Aorta (tissue), 5 donors: ENCODE data around the gene CUX1. TPM values are rescaled to one million over a fixed set of nuclear protein-coding genes. Genes with fewer than 3 reads are reported as not detected.

Experiments used
- ATAC-seq: fragments of 200-7000 bp; cut with Tn5 transposase; one replicate; pipeline ENCODE4 v1.9.1; 2022; ENCODE audit warnings: moderate library complexity; ENCODE audit not compliant: low FRiP score
- DNase-seq, 2 donors: peaks; one replicate each; pipeline ENCODE4 v3.0.0-alpha.2; 2020
- H3K27ac ChIP-seq, 2 donors: one replicate each; pipeline ENCODE4 v1.5.1; 2013; ENCODE audit warnings: low read length in 2 of 2, mild to moderate bottlenecking in 2 of 2, moderate library complexity in 2 of 2, control low read depth in 1 of 2, inconsistent platforms in 1 of 2, low read depth in 1 of 2
- H3K27me3 ChIP-seq, 2 donors: one replicate each; pipeline ENCODE4 v1.6.1; 2013; ENCODE audit warnings: control low read depth in 1 of 2, low read length in 1 of 2, mild to moderate bottlenecking in 1 of 2, moderate library complexity in 1 of 2; ENCODE audit not compliant: insufficient read depth in 2 of 2, control insufficient read depth in 1 of 2
- H3K36me3 ChIP-seq, 2 donors: one replicate each; pipeline ENCODE4 v1.6.1; 2013; ENCODE audit warnings: control low read depth in 1 of 2, low read length in 1 of 2, mild to moderate bottlenecking in 1 of 2; ENCODE audit not compliant: insufficient read depth in 2 of 2, control insufficient read depth in 1 of 2
- H3K4me1 ChIP-seq, 2 donors: one replicate each; pipeline ENCODE4 v1.6.1; 2013; ENCODE audit warnings: low read length in 2 of 2, control low read depth in 1 of 2, mild to moderate bottlenecking in 1 of 2, moderate library complexity in 1 of 2; ENCODE audit not compliant: insufficient read depth in 2 of 2, control insufficient read depth in 1 of 2
- H3K4me3 ChIP-seq, 2 donors: one replicate each; pipeline ENCODE4 v1.5.1; 2013; ENCODE audit warnings: low read length in 2 of 2, control low read depth in 1 of 2, mild to moderate bottlenecking in 1 of 2
- H3K9me3 ChIP-seq: one replicate; pipeline ENCODE4 v1.6.1; 2013; ENCODE audit warnings: mild to moderate bottlenecking, low read length; ENCODE audit not compliant: control insufficient read depth
- WGBS, 2 donors: extraction: QIAGEN DNeasy Blood & Tissue Kit; methylation state at CpG; one replicate each; pipeline ENCODE4 v1.1.7; 2013; 5-methylcytosine and 5-hydroxymethylcytosine counted together
- intact Hi-C, 2 donors: fragments of 100-400 bp; cut with DNase I; formaldehyde crosslinking; loops; one replicate each; pipeline versions ENCODE4 v1.14.2 to v1.15.0; 2022
- polyA plus RNA-seq, 2 donors: library from polyadenylated mRNA; stranded (reverse); fragments of 200-250 nt; gene quantifications; one replicate each; pipeline ENCODE4 v1.2.3, GENCODE V29; 2013
- total RNA-seq, 2 donors: library from RNA; stranded (reverse); fragmentation: NEBNext Ultra II Directional; extraction: Animal tissue kit (Norgen Biotek cat#: 25700); gene quantifications; one replicate each; pipeline ENCODE4 v1.2.1, GENCODE V29; 2021
- donor health status: healthy with polysubstance abuse.
- donor health status: Bipolar disorder and iron deficiency.
- donor health status: DM: no; HTN: no; CAD: no.
- donor health status: DM: no; HTN: no; CAD: no.
- donor health status: DM: yes; HTN: yes; CAD: no.

CUX1 gene
- total and polyA plus RNA-seq, 4 donors = 51.6 to 159 (median 94.1) TPM

DNA sequence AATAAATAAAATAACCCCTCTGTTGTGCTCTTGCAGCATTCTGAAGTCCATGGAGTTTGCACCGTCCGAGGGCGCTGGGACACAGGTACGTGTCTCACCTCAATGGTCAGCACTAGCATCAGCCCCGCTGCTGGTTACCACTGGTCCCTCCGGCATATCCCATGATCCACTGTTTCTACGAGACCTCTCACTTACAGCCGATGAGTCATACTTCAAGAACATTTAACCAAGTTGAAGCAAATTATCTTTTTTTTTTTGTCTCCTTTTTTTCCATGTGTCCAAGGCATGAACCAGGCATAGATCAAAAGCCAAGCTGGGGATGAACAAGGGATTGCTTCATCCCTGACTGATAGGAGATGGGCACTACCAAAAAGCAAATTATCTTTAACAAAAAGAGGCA, 376.4 kb downstream of the CUX1 start:
- no peak for DNase-seq
- ATAC-seq = no peak
- Histone ChIP-seq H3K27ac (no peak overlapping the region), H3K4me3 (no peak overlapping the region), H3K9me3 (no peaks in the 10 kb centered on the region), H3K36me3 (peaks cover 2 to 4% of the 10 kb centered on the region in 2 donors), H3K4me1 (no peaks in the 10 kb centered on the region), H3K27me3 (no peaks in the 10 kb centered on the region)
- 84 to 85% methylated on average over 8 of the region's 8 CpGs for WGBS, 2 donors
- intact Hi-C loops = no loop called here

DNA sequence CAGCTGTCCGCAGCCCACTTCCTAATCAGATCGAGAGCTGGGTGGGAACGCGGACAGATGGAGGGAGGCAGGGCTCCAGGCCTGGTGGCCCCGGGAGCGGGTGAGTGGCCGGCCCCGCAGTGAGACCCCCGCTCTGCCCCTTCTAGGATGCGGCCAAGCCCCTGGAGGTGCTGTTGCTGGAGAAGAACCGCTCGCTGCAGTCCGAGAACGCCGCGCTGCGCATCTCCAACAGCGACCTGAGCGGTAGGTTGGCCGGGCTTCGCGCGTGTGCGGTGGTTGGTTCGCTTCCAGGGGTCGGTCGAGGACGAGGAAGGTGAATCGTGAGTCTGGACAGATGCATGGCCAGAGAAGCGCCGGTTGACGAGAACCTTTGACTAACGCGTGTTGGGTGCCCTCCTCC, 377.9 kb downstream of the CUX1 start:
- no peaks in the 10 kb centered on the region for H3K4me1 ChIP-seq
- H3K9me3 ChIP-seq = no peaks in the 10 kb centered on the region
- no peak overlapping the region for H3K4me3 ChIP-seq
- DNase-seq (no peak), ATAC-seq (no peak)
- H3K27me3 ChIP-seq = no peaks in the 10 kb centered on the region
- H3K27ac ChIP-seq = no peak overlapping the region
- 93 to 95% methylated on average over 34 of the region's 34 CpGs for WGBS, 2 donors
- H3K36me3 ChIP-seq = peaks cover 0 to 6% of the 10 kb centered on the region in 2 donors
- intact Hi-C loops = no loop called here

DNA sequence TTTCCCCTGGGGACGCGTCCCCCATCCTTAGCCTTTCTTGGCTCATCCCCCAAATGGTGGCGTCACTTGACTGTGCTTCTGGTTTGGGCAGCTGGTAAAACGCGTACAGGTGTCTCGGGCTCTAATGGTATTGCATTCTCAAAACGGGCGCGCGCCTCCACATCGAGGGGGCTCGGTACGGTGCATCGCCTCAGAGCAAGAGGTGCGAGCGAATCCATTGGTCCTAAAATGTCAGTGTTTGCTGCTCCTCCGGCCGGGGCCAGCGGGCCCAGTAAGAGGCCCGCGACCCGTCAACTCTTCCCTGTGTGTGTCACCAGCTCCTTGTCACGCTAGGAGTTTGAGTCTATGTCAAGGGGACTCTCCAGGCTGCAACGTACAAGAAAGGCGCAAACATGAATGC, 378.6 kb downstream of the CUX1 start:
- DNase-seq (no peak), ATAC-seq (no peak)
- intact Hi-C loops = no loop called here
- H3K9me3 ChIP-seq = no peaks in the 10 kb centered on the region
- H3K36me3 ChIP-seq = peaks cover 0 to 6% of the 10 kb centered on the region in 2 donors
- no peak overlapping the region for H3K27ac ChIP-seq
- no peaks in the 10 kb centered on the region for H3K27me3 ChIP-seq
- H3K4me1 ChIP-seq = no peaks in the 10 kb centered on the region
- no peak overlapping the region for H3K4me3 ChIP-seq
- WGBS, 2 donors = 93 to 94% methylated on average over 25 of the region's 25 CpGs

DNA sequence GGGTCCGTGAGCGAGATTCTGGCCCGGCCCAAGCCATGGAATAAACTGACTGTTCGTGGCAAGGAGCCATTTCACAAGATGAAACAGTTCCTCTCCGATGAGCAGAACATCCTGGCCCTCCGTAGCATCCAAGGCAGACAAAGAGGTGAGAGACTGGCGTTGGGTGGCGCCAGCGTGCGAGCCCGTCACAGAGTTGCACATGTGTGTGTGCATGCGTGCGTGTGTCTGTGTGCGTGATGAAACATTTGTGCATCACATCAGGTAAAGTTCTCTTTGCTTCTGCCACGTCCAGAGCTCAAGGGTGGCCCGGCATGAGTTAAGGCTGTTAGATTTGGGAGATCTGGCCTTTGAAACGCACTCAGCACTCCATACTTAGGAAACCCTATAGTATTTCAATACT, 379.7 kb downstream of the CUX1 start:
- DNase-seq (no peak), ATAC-seq (no peak)
- 96% methylated on average over 17 of the region's 17 CpGs for WGBS, 2 donors
- Histone ChIP-seq H3K27ac (no peak overlapping the region), H3K36me3 (peaks cover under 1 to 6% of the 10 kb centered on the region in 2 donors), H3K4me3 (no peak overlapping the region), H3K27me3 (no peaks in the 10 kb centered on the region), H3K4me1 (no peaks in the 10 kb centered on the region), H3K9me3 (no peaks in the 10 kb centered on the region)
- intact Hi-C loops = no loop called here

DNA sequence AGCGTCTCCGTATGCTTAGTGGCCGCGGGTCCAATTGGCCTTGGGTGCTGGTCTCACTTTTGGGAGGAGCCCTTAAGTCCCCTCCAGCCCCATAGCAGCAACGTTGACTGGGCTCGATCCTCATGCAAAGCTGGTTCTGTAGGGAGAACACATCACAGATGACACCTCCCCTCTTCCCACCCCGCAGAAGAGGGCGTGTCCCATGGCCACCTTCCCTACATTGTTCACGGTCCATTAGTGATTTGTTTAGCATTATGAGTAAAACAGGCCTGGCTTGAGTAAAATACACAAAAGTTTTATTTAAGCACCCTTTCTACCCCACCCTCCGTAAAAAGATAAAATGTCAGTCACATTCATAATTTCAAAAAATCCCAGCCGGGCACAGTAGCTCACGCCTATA, 380.2 kb downstream of the CUX1 start:
- Histone ChIP-seq H3K27me3 (no peaks in the 10 kb centered on the region), H3K27ac (no peak overlapping the region), H3K36me3 (peaks cover 3 to 6% of the 10 kb centered on the region in 2 donors), H3K4me1 (no peaks in the 10 kb centered on the region), H3K4me3 (no peak overlapping the region), H3K9me3 (no peaks in the 10 kb centered on the region)
- ATAC-seq (no peak), DNase-seq (no peak)
- intact Hi-C loops = no loop called here
- 83 to 93% methylated on average over 12 of the region's 12 CpGs for WGBS, 2 donors

DNA sequence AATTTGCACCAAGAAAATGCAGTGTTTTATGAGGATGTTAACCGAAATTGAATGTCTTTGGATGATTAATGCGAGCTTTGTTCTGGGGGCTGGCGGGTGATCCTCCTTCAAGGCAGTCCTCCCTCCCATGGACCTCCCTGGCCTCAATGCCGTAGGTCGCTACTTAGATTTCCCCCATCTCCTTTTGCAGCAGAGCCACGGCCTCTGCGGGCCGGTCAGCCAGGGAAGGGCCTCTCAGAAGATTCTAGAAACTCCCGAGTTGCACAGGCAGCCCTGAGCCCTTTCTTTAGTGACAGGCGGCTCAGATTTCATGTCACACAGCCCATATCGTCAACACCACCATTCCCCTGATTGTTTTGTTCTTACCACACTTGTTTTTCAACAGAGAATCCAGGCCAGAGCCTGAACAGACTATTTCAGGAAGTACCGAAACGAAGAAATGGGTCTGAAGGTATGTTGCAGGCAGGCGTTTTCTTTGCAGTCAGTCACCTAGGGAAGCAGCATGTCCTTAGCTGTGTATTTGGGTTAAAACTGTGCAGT, 381.1 kb downstream of the CUX1 start:
- Histone ChIP-seq H3K27ac (no peak overlapping the region), H3K4me1 (no peaks in the 10 kb centered on the region), H3K27me3 (no peaks in the 10 kb centered on the region), H3K4me3 (no peak overlapping the region), H3K36me3 (peaks cover 3 to 6% of the 10 kb centered on the region in 2 donors), H3K9me3 (no peaks in the 10 kb centered on the region)
- no peak for ATAC-seq
- intact Hi-C loops = no loop called here
- WGBS, 2 donors = 81 to 82% methylated on average over 14 of the region's 14 CpGs
- no peak for DNase-seq

DNA sequence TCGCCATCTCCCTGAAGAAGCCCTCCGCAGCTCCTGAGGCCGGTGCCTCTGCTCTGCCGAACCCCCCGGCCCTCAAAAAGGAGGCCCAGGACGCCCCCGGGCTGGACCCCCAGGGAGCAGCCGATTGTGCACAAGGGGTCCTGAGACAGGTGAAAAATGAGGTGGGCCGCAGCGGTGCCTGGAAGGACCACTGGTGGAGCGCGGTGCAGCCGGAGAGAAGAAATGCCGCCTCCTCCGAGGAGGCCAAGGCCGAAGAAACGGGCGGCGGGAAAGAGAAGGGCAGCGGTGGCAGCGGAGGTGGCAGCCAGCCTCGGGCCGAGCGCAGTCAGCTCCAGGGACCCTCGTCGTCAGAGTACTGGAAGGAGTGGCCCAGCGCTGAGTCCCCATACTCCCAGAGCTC, 384.1 kb downstream of the CUX1 start:
- ATAC-seq (no peak), DNase-seq (no peak)
- Histone ChIP-seq H3K27ac (no peak overlapping the region), H3K36me3 (peaks cover 6 to 10% of the 10 kb centered on the region in 2 donors), H3K4me3 (no peak overlapping the region), H3K27me3 (no peaks in the 10 kb centered on the region), H3K9me3 (no peaks in the 10 kb centered on the region), H3K4me1 (no peaks in the 10 kb centered on the region)
- intact Hi-C loops = no loop called here
- WGBS, 2 donors = 94 to 97% methylated on average over 25 to 27 of the region's 27 CpGs

DNA sequence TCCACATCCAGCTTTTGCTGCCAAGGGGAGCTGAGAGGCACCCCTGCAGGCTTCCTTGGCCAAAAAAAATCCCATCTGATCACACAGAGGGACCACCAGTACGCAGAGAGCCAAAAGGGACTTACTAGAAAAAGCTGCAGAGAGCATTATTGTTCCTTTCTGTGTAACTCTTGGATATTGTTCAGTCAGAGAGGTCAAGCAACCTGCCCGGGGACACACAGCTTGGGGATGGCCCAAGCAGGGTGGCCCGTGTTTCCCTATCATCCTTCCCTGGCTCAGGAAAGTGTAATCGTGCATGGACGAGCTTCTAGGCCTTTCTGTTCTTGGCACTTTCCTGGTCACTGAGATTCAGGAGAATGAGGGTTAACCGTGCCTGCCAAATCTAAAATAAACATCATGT, 385.1 kb downstream of the CUX1 start:
- 87 to 89% methylated on average over 6 of the region's 6 CpGs for whole genome bisulfite sequencing, 2 donors
- H3K36me3 ChIP-seq = peaks cover 5 to 10% of the 10 kb centered on the region in 2 donors
- ATAC-seq = no peak

DNA sequence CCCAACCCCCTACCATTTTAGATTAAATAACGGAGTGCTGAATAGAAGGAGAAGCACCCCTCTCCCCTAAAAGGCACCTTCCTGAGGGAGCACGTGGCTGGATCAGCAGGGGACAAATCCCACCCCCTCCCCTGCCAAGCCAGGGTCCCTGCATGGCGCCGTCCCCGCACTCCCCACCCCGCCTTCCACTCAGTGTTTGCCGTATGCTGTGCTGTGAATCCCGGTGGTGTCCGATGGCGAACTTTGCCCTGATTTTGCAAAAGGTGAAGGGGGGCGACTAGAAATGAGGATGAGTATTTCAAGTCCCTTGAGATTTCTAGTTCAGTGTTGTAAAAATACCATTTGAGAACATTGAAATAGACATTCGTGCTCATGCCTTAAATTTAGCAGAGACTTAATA, 385.8 kb downstream of the CUX1 start:
- Histone ChIP-seq H3K36me3 (peaks cover 3 to 10% of the 10 kb centered on the region in 2 donors), H3K27ac (no peak overlapping the region), H3K9me3 (no peaks in the 10 kb centered on the region), H3K4me3 (no peak overlapping the region), H3K4me1 (no peaks in the 10 kb centered on the region), H3K27me3 (no peaks in the 10 kb centered on the region)
- intact Hi-C loops = no loop called here
- no peak for ATAC-seq
- WGBS, 2 donors = 77 to 83% methylated on average over 12 of the region's 12 CpGs
- no peak for DNase-seq

More for the DNA sequence above, 385.1 kb downstream of the CUX1 start:
- no peak overlapping the region for H3K27ac ChIP-seq
- H3K9me3 ChIP-seq = no peaks in the 10 kb centered on the region
- H3K4me3 ChIP-seq = no peak overlapping the region
- no peaks in the 10 kb centered on the region for H3K4me1 ChIP-seq
- no peaks in the 10 kb centered on the region for H3K27me3 ChIP-seq
- DNase-seq = no peak
- intact Hi-C loops = no loop called here
